NCI-H345 treated with DMSO at 0.1 percent for 48 hours (cell line): Measurements from ENCODE around the gene CNNM3.
"Not testable (repeated sequence)": the region's sequence is repeated elsewhere in the genome, so short reads cannot be mapped to it uniquely, and the experiment has no call there.

Source experiments
- DNase-seq: peaks from one replicate; lab custom pipeline; 2025; ENCODE audit not compliant: unreplicated experiment; lab: John Stamatoyannopoulos, UW

The CNNM3 gene

GRCh38 chr2:96798733-96799622 lies 17.1 kb upstream of the CNNM3 start:
- no peak for DNase-seq

- no peak for DNase-seq
Observed at GRCh38 chr2:96799623-96799935, 16.5 kb upstream of the CNNM3 start.

- DNase-seq = no peak
Observed at GRCh38 chr2:96800061-96801004, 15.7 kb upstream of the CNNM3 start.

- peak; percentile 8 for DNase-seq
Observed at GRCh38 chr2:96801005-96801785, 14.9 kb upstream of the CNNM3 start.

- DNase-seq = no peak
Observed at GRCh38 chr2:96801786-96802595, 14.1 kb upstream of the CNNM3 start.

GRCh38 chr2:96802721-96803120 lies 13.3 kb upstream of the CNNM3 start:
- no peak for DNase-seq

- DNase-seq = no peak
Observed at GRCh38 chr2:96804986-96805385, 11.1 kb upstream of the CNNM3 start.

- DNase-seq = not testable (repeated sequence)
Observed at GRCh38 chr2:96805946-96806345, 10.1 kb upstream of the CNNM3 start.

GRCh38 chr2:96806468-96807126 lies 9.5 kb upstream of the CNNM3 start:
- DNase-seq = no peak

GRCh38 chr2:96807127-96807471 lies 9.0 kb upstream of the CNNM3 start:
- no peak for DNase-seq

GRCh38 chr2:96808176-96808837 lies 7.8 kb upstream of the CNNM3 start:
- no peak for DNase-seq

- DNase-seq = no peak
Observed at GRCh38 chr2:96809216-96809882, 6.7 kb upstream of the CNNM3 start.

GRCh38 chr2:96809951-96810782 lies 5.9 kb upstream of the CNNM3 start:
- DNase-seq = no peak

GRCh38 chr2:96810783-96811192 lies 5.3 kb upstream of the CNNM3 start:
- no peak for DNase-seq

GRCh38 chr2:96811917-96812316 lies 4.2 kb upstream of the CNNM3 start:
- DNase-seq = no peak

- no peak for DNase-seq
Observed at GRCh38 chr2:96813656-96814055, 2.4 kb upstream of the CNNM3 start.

- peak; percentile 24 for DNase-seq
Observed at GRCh38 chr2:96815326-96816126, 542 bp upstream of the CNNM3 start.
